Heart left ventricle (tissue), 13 donors: ENCODE measurements around the gene OTOF.

Experiments used
- POLR2A ChIP-seq, 2 donors: fragments of 450-650 bp; IDR thresholded peaks; one replicate each; pipeline ENCODE4 v1.6.1; 2017; ENCODE audit warnings: antibody characterized with exemption in 2 of 2, mild to moderate bottlenecking in 2 of 2, moderate library complexity in 2 of 2
- TF ChIP-seq, protein P1 (sequence below), 12 donors: fragments of 200-600 bp; sonication (generic) in 4 of 12; IDR thresholded peaks; one replicate each; pipeline versions ENCODE4 v1.5.0 to v1.8.0; 2018 to 2022; ENCODE audit warnings: antibody characterized with exemption in 12 of 12, mild to moderate bottlenecking in 5 of 12
- donor health status: ischemic (EF 13 %, LVEDD 7.1; RV severe dilation, severe dysfunction).
- donor health status: DM: no; HTN: yes; CAD: no.
- donor health status: DM: no; HTN: no; CAD: no.
- donor health status: ischemic (EF 25% LVEDD 6.9; RV normal size, moderate dysfunction).
- donor health status: ischemic (EF 25% LVEDD 5.7; RV mildly dilated, moderate dysfunction).
- donor health status: ischemic (EF 35%, LVEDD 5.7; RV mildly dilated, moderate dysfunction).
- donor health status: nonischemic (EF 11% LVEDD 7.7; RV severe dilation, severe dysfunction).
- donor health status: DM: yes; HTN: yes; CAD: no.
- donor health status: PGD.
- donor health status: ischemic (EF 29% LVEDD 5.4; RV normal size, mild dysfunction).
- donor health status: nonischemic (EF 23%, LVEDD 6.1; RV moderate dilation, normal function).

- TF ChIP-seq, protein P1, sequence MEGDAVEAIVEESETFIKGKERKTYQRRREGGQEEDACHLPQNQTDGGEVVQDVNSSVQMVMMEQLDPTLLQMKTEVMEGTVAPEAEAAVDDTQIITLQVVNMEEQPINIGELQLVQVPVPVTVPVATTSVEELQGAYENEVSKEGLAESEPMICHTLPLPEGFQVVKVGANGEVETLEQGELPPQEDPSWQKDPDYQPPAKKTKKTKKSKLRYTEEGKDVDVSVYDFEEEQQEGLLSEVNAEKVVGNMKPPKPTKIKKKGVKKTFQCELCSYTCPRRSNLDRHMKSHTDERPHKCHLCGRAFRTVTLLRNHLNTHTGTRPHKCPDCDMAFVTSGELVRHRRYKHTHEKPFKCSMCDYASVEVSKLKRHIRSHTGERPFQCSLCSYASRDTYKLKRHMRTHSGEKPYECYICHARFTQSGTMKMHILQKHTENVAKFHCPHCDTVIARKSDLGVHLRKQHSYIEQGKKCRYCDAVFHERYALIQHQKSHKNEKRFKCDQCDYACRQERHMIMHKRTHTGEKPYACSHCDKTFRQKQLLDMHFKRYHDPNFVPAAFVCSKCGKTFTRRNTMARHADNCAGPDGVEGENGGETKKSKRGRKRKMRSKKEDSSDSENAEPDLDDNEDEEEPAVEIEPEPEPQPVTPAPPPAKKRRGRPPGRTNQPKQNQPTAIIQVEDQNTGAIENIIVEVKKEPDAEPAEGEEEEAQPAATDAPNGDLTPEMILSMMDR (IDR thresholded peaks at IDR 0.05): no peak
- TF ChIP-seq POLR2A (IDR thresholded peaks at IDR 0.05): no peak
Measured at GRCh38 chr2:26474261-26474785, 3.6 kb downstream of the OTOF start.
